Measurements from ENCODE around the gene ZNF292.
"Not testable (repeated sequence)": the region's sequence is repeated elsewhere in the genome, so short reads cannot be mapped to it uniquely, and the experiment has no call there.

The ZNF292 gene

DNA sequence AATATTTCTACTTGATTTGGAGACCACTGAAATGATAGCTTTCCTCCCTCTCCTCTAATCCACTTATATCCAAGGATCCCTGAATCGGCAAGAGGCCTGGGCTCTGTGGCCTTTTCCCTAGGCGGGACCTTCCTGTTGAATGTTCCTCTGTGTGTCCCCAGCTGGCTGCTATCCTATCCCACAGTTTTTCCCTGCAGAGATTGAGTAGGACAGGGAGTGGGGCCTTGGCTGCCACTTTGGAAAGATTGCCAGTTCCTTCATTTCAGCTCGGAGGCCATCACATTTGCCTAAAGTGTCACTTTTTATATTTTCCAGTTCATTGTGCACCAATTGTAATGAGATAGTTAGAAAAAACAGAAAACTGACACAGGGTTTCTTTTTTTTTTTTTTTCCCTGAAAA is 128.1 kb downstream of the ZNF292 start:
- DNase-seq: no peak

DNA sequence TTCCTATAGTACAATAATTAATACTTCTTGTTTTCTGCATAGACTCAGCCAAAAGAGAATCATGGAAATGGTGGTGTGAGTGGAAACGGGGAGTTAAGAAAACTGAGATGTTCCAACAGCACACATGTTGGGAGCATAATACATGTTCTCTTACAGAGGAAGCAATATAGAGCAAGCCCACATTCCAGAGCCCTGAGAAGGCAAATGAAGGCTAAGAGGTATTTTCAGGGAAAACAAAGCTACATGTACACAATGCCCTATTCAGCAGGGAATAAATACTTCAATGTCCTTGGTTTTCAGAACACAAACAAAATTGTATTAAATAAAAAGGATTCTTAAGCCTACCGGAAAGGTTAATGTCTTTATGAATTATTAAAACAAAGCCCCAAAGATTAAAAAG is 131.9 kb downstream of the ZNF292 start:
- DNase-seq: no peak

DNA sequence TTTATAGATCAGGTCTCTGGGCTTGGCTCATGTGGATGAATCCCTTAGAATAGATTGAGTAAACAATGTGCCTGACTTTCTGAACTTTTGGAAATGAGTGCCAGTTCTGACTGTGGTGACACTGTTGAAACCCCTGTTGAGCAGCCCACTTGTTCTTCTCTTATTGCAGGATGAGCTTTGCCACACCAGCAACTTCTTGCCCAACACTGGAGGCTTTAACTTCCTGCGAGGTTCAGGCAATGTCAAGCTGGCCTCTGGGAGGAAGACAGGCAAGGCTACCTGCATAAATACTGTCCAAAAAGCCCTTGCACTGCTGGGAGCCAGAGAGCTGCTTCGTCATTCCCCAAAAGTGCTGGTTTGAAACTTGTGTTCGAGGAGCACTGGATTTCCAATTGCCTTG is 134.2 kb downstream of the ZNF292 start:
- no peak for DNase-seq

DNA sequence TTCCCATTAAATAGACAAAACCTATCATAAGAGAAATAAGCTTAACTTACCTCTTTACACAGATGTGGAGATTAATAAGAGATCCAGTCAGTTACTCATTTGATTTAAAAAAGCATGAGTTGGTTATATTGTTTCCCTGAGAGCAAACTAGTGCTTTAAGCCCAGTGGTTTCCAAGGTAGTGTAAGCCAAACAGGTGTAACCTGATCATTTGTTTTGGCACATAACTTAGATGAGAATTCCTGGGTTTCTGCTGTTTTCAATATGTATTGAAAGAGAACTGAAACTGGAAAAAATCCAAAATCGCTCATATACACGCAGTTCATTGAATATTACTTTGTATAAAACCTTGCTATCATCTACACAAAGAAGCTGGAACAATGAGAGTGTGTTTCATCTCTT is 136.5 kb downstream of the ZNF292 start:
- no peak for DNase-seq

DNA sequence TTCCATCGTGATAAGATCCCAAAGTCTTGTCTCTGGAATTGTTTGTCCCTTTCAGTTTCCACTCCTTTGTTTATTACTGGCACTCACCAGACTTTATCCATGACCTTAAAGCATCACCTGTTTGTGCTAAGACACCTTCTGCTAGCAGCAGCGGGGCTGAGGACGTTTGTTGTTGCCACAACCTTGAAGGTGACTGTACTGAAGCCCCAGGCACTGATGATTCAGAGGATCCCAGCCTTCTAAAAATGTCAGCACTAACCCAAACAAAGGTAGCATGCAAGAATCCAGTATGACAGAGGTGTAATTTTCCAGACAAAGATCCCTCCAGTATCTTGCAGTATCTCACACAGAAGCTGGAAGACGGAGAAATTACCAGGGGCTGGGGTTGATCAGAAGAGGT is 138.2 kb downstream of the ZNF292 start:
- no peak for DNase-seq

DNA sequence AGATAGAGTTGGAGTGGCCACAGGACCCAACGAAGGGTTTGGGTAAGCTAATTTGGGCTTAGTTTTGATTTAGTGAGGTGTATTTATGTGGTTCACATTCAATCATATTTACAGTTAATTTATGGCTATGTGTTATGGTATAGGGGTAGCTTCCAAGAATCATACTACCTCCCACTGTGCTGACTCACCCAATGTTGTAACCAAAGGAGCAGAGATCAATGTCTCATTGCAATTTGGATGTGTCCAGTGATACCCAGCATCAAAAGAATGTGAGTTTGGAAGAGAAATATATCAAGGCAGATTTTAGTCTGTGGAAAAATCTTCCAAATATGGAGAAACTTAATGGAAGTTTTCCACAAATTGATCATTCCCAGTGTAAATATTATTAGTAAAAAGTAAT is 141.8 kb downstream of the ZNF292 start:
- peak; percentile 37 for DNase-seq

DNA sequence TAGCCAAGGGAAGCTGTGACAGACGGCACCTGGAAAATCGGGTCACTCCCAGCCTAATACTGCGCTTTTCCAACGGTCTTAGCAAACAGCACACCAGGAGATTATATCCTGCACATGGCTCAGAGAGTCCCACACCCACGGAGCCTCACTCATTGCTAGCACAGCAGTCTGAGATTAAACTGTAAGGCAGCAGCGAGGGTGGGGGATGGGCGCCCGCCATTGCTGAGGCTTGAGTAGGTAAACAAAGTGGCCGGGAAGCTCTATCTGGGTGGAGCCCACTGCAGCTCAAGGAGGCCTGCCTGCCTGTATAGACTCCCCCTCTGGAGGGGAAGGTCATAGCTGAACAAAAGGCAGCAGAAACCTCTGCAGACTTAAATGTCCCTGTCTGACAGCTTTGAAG is 145.9 kb downstream of the ZNF292 start:
- DNase-seq: not testable (repeated sequence)

DNA sequence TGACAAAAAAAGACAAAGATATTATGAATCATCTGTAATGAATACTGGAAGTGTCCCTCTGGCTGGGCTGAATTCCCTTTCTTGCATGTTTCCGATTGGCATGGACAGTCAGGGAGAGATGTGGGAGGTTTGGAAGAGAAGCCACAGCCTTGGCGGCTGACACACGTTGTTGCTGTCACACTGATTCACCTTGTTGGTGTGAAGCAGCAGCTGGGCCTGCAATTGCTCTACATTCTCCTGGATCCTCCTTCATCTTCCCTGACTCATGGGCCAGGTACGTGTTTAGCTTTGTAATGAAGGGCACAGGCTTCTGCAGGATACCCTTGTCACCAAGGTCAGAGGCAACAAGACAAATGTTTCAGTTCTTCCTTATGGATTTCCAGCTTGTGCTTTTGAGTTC is 153.6 kb downstream of the ZNF292 start:
- DNase-seq: no peak

DNA sequence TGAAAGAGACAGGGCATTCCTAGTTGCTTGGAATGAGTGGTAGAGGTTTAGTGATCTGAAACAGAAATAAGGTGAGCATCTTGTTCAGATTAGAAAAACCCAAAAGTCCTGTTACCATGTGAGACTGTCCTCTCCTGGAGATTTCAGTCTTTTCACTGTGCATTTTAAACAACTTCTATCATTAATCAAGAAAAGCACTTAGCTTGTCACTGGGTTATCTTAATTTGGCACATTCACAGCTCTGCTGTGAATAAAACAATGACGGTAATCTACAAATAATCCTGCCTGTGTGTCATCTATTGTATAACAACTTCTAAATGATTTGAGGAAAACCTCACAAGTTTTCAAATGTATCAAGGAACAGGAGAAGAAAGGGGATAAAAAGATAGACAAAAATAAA is 157.5 kb downstream of the ZNF292 start:
- DNase-seq: no peak
